Right kidney (tissue), 1 donor: ENCODE results near the gene LRP10.
A peak's percentile ranks its signal among the peaks of the same experiment; 100 is the strongest.

Source experiments
- DNase-seq: peaks from one replicate; pipeline ENCODE4 v3.0.0-alpha.2; 2016

Gene LRP10

GRCh38 chr14:22918804-22919600 lies 47.5 kb downstream of the LRP10 start, which contains the start of gene RBM23:
Gene RBM23, minus strand, starts transcription at chr14:22919149.
- DNase-seq = peak; percentile 98

DNA sequence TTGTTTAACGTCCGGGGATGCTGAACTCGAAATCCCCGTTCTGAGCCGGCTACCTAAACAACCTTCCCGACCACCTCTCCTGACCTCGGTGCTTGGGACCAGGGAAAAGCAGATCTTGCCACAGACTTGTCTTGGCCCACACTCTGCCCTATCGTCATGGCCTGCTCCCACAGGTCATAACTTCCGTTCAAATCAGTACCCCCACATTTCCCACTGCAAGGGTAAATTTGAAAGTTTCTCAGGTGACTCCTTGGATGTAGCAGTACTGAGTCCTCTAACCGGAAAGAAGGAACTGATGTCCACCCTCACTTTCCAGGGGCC lies 48.0 kb downstream of the LRP10 start:
- no peak for DNase-seq

- no peak for DNase-seq
Observed at GRCh38 chr14:22920697-22921096, 49.2 kb downstream of the LRP10 start.

DNA sequence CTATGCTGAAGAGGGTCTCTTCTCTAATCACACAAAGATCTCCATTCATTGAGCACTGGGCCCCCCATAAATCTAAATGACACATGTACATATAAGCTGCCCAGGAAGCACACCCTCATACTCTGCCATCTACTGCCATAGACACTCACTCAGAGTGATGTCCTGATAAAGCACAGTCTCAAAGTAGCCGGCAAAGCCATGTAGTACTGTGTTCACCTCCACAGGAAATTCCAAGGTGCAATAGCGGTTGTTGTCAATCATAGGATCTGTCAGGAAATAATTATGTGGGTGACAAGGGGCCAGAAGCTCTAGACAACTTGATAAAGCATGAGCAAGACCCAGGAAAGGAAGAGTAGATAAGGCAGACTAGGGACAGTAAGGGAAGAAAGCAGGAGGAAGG lies 50.8 kb downstream of the LRP10 start:
- DNase-seq = no peak

DNA sequence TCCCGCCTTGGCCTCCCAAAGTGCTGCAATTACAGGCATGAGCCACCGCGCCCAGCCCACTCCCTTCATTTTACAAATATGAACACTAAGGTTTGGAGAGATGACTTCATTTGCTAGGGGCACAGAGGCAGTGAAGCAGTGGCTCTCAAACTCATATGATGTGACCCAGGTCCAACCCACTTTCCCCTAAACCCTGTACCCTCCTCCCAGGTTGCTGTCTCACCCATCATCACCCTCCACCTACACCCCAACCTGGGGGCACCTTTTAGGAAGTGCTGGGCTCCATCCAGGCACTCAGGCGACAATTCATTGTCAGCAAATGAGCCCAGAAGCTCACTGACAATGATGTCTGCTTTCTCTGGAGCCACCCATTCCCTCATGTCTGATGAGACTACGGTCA lies 52.2 kb downstream of the LRP10 start:
- DNase-seq = no peak

DNA sequence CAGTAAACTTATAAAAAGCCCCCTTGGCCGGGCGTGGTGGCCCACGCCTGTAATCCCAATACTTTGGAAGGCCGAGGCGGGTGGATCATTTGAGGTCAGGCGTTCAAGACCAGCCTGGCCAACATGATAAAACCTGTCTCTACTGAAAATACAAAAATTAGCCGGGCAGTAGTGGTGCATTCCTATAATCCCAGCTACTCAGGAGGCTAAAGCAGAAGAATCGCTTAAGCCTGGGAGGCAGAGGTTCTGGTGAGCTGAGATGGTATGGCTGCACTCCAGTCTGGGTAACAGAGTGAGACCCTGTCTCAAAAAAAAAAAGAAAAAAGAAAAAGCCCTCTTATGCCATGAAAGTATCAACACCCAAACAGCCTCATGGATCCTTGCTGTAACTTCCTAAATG lies 54.0 kb downstream of the LRP10 start:
- DNase-seq = no peak

- DNase-seq = no peak
Observed at GRCh38 chr14:22926316-22926715, 54.8 kb downstream of the LRP10 start.

DNA sequence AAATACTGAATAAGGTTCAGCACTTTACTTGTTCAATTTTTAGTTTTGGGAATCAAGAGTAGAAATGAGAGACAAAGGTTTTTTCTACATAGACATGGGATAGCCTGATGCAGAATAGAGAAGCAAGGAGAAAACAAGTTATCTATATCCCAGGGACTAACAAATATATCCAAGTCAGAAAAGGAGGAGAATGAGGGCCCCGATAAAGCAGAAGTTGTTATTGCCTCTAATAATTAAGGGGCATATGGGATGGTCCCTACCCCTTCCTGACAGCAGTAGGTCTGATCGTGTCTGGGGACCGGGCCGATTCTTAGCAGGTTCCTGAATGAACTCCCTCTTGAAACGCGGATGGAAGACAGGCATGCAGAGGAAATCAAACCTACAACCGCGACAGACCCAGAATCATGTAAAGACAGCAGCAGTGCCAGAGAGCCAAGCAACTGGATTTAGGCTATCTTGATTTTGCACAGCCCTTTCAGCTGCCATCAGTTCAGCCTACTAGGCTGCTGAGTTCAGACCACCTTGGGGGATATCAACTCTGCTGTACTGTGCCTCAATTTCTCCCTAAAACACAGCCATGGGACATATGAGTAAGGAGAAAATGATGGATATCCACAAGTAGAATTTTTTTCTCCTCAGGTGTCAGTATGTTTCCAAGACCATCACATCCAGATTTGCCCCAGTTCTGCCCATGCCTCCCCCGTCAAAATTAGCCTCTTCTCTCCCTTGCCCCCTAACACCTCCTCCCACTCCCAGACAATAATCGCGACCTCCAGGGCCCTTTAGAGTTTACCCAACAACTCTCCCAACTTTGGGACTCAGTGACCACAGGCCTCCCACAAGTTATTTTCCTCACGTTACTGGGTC lies 56.9 kb downstream of the LRP10 start:
- DNase-seq = no peak

GRCh38 chr14:22929104-22929960 lies 57.8 kb downstream of the LRP10 start, which contains the start of gene PRMT5:
Gene PRMT5, minus strand, starts transcription at chr14:22929376. Its CDS starts 15 bp downstream, at chr14:22929361.
- peak; percentile 89 for DNase-seq

DNA sequence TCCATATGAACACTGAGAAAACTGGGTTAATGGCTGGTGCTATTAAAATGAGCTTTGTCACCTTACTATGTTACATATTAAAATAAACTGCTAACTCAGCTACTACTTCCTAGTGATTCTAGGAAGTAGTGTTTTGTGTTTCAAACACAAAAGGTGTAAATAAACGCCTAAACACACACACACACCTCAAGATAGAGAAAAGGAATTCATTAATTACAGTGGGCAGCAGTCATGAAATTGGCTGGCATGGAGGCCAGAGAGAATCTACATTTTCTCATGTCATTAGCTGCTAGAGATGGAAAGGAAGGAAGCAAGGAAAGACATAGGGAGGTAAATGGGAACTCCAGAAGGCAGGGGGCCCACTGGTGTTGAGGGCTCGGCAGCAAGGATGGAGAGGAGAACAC lies 58.4 kb downstream of the LRP10 start:
- no peak for DNase-seq
